NAMALWA (cell line): ENCODE measurements around the gene SLC35G1.

Source experiments
- DNase-seq: peaks from one replicate; pipeline ENCODE4 v3.0.0-alpha.2; 2015; ENCODE audit warnings: low spot score

The SLC35G1 gene

DNA sequence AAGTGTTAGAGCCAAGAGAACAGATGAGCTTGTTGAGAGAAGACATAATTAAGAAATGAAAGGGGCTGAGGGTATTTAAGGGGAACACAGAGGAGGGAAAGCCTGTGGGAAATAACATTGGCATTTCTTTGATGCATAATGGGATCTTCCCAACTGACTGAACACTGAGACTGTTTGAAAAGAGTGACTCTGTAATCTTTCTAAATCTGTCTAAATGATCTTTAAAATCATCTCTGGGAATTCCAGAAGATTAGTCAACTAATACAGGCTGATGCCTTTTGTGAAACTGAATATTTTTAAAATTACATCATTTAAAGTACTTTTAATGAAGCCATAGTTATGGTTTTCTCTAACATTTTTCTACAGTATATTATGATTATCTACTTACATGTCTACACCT, 17.4 kb upstream of the SLC35G1 start:
- no peak for DNase-seq

DNA sequence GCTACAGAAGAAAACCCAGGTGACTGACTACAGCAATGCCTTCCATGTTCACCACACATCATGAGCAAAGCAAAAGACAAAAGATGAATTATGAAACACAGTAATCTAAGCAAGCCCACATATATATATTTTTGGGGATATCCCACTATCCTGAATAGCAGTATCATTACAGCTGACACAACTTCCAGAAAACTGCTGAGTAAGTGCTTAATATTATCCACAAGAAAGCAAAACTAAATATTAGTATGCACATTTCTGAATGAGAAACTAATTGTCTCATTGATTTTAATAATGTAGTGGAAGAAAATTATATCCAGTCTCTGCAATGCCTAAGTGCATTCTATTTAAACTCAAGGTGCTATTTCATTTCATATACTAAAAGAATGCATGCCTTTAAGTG, 14.5 kb upstream of the SLC35G1 start:
- DNase-seq = no peak

DNA sequence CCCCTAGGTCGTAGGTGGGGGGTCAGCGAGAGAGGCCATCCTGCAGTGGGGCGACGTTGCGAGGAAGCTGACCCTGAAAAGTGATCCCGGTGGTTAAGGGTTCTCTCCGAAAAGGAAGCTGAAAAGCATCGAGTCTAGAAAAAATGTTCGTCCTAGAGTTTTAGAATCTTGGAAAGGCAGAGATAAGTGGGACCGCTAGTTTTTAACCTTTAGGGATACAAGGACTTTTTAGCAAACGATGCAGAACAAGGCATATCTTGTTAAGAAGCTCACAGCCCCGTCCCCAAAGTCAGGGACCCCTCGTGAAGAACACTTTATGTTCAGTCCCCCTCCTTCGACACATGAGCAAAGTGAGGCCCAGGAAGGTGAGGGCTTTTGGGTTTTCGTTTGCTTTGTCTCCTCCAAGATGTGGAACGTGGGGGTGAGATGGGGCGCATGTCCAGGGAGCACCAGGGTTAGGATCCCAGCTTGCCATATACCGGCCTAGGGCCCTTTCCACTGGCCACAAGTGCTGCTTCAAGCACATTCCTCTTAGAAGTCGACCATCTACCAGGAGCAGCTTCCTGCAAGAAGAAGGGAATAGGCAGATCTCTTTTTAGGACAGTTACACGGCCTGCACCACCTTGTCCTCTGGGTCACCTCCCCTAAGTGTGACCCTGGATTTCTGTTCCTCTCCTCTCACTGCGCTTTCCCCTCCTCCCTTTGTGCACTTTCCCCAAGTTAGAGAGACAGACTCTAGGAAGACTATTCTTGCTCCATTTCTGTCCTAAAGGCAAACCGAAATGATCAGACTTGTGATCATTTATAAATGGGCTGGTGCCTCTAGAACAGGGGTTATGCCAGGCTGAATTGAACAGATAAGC, 969 bp downstream of the SLC35G1 start:
- peak; percentile 9 for DNase-seq

DNA sequence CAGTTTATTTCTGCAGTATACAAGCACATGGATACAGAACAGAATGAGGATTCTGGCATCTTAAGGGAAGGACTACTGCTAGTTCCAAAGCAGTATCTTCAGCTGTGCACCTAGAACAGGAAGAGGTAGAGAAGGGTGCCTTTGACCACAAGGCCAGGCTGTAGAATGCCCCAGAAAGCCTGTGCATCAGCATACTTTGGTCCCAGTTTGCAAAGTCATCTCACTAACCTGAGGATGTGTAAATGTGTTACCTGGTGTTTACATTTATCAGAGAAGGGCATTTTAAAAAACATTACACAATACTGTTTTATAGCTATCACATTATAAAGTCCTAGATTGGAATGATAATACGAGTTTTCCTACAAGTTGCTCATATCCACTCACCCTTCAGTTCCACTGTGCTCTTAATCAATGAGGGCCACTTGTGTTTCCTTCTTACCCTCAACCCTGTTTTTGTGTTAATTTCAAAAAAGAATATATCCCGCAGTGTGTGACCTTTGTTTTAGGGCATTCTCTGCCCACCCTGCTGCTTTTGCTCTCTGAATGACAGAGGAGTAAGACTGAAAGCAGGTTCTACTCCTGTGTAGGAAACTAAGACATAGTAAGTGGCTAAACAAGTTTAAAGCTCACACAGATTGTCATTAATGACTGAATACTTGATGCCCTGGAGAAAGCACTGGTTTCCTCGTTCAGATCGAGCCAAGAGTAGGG, 3.4 kb downstream of the SLC35G1 start:
- no peak for DNase-seq

DNA sequence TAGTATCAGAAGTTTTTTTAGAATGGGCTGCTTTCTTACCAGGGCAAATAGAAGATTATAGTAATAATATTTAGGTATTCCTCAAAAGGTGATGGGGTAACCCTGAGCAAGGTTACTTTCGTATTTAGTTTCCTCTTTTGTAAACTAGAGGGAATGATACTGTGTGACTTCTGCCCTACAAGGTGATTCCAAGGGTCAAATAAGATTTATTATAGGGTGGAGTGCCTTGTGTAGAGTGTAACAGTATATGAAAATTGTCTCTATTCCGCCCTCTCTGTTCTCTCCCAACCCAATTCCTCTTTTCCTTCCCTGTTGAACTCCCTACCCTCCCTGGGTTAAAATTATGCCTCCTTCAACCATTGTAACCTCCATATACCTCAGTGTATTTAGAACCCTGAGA, 5.3 kb downstream of the SLC35G1 start:
- no peak for DNase-seq

DNA sequence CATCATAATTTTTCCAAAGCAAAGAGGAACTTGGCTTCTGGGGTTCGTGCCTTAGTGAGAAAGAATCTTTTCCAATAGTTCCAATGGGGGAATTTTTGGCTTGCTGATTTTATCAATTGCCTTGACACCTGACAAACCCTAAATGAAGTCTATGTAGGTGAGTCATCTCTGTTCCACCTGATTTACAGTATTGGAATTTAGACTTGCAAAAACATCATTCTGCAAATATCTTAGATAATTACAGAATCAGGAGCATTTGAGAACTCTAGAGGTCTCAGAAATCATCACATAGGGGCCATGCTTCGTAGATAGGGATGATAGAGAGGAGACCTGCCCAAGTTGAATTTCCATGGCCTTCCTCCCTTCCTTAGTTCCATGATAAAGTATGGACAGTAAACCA, 9.3 kb downstream of the SLC35G1 start:
- DNase-seq = no peak

DNA sequence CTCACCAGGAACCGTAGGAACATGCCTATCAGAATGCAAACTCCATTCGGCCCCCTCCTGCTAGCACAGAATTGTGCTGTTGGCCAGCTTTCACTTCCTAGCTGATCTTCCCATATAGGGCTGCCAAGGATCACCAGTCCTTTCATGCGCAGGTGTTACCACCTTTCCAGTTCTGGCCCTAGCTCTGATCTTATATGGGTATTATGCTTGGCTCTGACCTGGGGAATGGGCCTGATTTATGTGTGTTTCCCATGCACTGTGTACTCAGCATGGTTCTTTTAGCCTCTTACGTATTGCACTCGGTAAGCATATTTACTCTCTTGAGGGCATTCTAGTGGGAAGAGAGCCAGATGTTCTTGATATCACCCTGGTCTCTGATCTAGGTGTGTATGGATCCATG, 11.1 kb downstream of the SLC35G1 start:
- no peak for DNase-seq

DNA sequence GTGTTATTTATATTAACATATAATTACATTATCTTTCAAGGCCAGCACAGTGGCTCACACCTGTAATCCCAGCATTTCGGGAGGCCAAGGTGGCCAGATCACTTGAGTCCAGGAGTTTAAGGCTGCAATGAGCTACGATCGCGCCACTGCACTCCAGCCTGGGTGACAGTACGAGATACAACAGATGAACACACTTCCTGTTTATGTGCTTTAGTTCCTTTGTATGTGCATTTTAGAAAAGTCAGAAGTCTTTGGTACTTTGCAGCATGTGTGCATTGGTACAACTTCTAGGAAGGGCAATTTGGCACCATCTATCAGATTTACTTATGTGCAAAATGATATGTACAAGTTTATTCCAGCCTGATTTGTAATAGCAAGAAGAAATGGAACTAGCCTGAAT, 13.3 kb downstream of the SLC35G1 start:
- DNase-seq = no peak

DNA sequence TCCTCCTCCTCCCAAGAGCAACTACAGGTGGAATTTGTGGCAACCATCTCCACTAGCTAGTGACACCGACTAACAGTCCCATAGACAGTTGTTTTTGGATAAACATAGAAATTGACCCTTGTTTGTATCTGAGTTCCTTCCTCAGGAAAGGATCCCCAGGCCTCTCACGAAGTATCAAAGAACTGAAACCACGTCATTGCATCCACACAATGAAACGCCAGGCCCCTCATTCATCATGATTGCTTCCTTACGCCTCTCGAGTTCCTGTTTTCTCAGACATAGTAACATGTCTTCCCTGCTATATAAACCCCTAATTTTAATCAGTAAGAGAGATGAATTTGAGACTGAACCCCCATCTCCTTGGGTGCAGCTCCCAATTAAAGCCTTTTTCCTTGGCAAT, 18.1 kb downstream of the SLC35G1 start:
- DNase-seq = no peak

DNA sequence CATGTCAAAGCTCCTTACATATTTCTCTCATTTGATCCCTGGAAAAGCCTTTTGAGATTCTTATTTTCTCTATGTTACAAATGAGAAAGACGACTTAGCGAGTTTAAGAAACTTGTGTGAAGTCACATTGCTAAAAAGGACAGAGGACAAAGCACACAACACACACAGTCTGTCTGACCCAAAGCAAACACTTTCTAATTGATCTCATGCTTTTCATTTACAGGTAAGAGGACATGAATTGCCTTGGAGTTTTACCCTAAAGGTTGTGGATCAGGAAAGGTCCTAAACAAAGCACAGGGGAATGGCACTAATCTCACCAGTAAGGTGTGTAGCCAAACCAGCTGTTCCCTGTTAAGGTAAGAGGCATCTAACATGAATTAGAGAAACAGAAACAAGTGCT, 18.7 kb downstream of the SLC35G1 start:
- no peak for DNase-seq

DNA sequence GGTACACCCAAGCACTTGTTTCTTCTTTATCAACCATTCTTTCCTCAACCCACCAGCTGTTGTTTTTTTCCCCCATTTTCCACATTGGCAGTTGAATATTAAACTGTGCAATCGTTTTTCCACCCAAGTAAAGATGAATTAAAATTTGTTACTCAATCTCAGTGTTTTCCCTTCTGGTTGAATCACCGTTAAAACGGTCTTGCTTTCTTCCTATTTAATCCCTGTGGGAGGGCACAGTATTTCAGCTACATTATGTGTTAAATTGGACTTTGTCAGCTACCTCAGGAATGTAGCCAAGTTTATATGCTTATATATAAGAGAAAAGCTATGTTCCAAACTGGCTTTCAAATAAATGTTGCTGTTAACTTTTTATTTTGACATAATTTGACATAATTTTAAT, 19.9 kb downstream of the SLC35G1 start:
- DNase-seq = no peak

DNA sequence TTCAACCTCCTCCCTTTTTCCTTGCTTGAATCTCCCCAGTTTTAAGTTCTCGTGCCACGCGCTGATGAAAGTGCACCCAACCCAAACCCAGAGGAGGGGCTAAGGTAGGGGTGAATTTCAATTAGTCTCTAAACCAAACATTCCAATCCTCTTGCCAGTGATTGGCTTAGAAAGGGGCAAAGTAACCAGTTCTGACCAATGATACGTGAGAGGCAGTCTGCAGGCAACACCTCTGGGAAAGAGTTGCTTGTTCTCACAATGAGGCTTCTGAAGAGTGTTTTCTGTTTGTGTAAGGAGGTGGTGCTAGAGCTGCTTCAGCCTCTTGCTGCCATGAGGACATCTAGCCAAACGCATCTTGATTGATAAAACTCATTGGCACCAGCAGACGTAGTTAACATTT, 21.8 kb downstream of the SLC35G1 start:
- DNase-seq = no peak

DNA sequence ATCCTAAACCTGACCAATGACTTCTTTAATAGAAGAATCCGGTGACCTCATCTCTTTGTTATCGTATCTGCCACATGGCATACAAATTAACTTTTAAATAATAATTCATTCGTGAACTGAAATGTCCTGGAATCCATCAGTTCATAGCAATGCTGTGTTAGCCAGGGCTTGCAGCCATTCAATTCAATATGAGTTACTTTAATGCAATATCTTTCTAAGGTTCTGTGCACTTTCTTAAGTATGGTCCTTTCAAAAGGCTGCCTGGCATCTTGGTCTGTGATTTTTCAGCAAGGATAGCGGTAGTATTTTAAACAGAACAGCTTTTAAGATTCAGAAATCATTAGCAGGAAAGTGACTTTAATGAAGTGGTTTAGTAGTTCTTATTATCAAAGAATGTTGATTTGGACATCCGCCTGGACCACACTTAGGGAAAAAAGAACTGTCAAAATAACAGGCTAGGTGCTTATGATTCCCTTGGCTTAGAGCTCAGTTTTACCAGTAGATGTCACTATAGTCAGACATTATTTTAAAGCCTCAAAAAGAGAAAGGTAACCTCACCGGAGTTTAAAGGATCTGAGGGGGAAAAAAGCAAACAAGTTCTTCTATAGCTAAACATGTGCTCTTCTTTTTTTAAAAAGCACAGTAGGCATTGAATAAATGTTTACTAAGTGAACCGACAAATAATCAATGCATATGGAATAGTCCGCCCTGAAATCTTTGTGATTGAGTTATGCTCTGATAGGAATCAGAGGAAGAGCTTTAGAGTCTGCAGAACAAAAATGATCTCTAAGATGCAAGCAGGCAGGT, 22.7 kb downstream of the SLC35G1 start:
- DNase-seq = peak; percentile 41

DNA sequence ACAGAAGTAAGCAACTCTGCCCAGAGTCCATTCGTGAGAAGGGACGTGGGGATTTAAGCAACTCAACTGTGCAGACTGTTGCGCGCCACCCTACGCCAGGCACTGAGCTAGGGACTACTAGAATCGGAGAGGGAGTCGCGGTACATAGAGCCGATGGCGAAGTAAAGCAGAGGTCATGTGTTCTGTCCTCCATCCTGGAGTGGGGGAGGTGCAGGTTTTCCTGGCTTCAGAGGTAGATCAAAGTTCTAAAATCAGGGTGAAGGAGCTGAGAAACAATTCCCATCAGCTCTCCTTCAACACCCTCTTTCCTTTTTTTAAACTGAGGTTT, 23.2 kb downstream of the SLC35G1 start:
- DNase-seq = no peak

DNA sequence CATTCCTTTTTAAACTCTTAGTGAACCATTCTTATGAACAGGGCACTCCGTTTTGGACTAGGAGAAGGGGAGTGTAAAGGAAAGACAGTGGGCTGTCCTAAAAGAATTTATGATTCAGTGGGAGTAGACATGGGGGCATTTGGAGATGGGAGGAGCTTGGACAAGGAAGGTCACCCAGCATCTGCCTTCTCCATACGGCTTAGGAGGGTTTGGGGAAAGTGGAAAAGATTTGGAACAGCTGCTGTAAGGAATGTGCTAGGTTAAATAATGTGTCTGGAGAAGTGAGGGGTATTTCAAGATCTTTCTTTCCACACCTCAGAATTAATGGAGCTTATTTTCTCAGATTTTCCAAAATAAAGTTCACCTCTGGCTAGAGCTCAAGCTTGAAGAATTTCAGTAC, 24.0 kb downstream of the SLC35G1 start:
- DNase-seq = no peak

DNA sequence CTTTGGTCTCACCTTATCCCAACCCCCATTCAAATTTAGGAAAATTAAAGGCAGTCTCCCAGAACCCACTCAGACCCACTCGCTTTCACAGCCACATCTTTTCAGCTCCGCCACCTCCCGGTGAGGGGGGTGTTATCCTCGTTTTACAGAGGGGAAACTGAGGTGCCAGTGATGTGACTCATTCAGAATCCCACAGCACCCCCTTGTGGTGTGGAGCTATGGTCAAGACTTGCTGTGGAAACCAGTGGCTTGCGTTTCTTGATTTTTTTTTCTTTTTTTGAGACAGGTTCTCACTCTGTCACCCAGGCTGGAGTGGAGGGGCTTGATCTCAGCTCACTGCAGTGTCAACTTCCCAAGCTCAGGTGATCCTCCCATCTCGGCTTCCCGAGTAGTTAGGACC, 27.6 kb downstream of the SLC35G1 start:
- peak; percentile 46 for DNase-seq

DNA sequence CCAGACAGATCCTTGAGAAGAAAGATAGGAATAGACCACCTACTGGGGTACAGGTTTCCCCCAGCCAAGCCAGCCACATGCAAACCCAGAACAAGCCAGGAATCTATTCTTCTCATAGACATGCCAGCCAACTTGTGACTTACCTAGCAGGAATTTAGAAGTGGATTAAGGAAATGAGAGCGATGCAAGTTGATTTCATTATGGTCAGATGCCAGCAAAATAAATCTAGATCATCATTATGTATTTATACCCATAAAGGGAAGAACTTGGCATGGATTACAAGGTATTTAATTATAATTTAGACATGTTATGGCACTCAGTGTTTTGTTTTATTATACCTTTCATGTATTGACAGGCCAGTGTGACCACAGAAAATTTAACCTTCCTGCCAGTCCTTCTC, 32.8 kb downstream of the SLC35G1 start:
- no peak for DNase-seq

DNA sequence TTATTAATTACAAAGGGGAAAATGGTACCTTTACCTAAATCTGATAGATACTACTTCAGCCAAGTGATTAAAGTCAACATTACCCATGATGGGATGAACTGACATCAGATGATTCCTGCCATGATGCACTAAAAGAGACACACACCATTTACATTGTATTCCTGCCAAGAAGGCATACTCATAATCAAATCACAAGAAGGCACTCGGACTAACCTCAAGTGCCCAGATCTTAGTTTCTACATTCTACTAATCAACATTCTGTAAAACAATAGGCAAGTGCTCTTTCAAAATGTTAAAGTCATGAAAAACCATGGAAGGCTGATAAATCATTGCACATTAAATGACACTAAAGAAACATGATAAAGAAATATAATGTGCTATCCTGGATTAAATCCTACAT, 44.4 kb downstream of the SLC35G1 start:
- no peak for DNase-seq

DNA sequence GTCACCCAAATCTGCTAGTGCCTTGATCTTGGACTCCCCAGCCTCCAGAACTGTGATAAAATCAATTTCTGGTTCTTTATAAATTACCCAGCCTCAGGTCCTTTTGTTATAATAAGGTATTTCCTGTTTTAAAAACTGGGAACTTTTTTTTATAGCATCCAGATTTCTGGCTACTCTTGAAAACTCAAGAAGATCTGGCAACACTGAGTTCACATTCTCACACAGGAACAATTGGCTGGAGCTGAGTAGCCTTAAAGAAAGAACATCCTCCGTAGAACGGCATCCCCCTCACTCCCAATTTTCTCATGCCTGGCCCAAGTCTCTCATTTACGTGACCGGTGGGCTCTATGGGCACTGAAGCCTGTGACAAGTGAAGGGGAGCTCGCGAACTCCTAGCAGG, 47.1 kb downstream of the SLC35G1 start:
- DNase-seq = no peak

DNA sequence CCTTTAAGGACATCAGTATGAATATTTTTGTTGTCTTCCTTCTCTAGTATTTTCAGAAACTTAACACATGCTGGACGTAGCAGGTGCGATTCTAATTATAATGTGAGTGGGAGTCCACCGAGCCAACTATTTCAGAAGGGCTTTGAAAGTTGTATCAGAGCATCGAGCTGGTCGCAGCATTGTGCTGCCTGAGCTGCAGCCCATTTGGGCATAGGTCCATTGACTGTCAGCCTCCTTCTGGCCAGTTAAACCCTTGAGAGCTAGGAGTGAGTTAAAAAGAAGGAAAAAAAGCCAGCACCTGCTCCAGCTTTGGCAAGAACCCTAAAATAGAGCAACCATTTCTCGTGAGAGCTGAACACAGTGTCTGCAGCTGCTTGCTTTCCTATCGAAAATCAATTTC, 47.8 kb downstream of the SLC35G1 start:
- no peak for DNase-seq

DNA sequence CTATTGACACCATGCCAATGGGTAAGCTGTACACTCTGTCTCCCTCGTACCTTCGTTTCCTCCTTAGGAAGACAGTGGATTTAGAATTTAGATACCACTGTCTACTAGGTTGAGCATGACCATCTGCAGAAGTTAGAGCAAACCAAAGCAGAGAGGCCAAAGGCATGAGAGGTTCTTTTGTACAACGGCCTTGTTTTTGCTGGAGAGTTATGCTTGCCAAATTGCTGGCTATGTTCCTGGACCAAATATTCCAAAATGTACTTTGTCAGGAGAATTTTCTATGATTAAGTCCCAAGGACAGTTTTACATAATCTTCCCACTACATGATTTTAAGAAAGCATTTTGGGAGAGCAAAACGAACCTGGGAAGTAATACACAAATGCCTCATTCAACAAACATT, 52.0 kb downstream of the SLC35G1 start:
- no peak for DNase-seq

DNA sequence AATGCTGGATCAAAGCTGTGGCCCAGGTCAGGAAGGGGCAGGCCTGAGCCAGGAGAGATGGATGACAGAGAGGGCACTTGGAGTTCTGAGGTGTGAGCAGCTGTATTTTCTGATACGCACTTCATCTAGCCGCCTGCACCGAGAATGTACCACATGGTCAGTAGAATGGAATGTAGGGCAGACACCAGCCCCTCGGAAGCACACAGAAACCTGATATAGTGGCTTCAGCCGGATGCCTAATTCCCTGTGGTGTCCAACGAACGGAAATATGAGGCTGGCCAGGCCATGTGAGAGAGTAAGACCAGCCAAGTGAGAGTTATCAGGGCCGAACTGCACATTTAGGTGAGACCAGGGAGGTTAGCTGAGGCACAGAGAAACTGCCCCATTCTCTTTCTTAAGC, 53.3 kb downstream of the SLC35G1 start:
- DNase-seq = no peak

DNA sequence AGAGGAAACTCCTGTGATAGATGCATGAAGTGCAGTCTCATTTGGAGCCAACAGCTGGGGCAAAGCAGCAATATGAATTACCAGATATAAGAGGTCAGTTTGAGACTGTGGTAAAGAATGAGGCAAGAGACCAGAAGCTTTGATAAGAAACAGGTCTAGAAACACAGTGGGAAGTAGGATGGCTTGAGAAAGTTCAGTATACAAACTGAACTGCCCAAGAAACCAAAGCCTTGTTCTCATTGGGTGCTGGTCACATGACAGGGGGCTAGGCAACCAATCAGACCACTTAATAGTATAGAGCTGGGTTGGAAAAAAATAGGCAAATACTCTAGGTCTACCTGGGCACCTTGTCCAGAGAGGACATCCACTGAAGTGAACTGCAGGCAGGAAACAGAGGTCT, 53.7 kb downstream of the SLC35G1 start:
- DNase-seq = no peak
